Hepatocyte (in vitro differentiated cells): ENCODE data around the gene MITF.

ENCODE experiments used
- EZH2 ChIP-seq: fragments of 200-600 bp; sonication (generic); IDR thresholded peaks from 2 replicates; pipeline ENCODE4 v1.6.1; 2016; ENCODE audit warnings: antibody characterized with exemption, mild to moderate bottlenecking, borderline replicate concordance
- EZH2phosphoT487 ChIP-seq: fragments of 200-600 bp; sonication (generic); IDR thresholded peaks from one replicate; pipeline ENCODE4 v1.6.1; 2018; ENCODE audit warnings: antibody characterized with exemption, mild to moderate bottlenecking, low read depth, moderate library complexity; ENCODE audit not compliant: unreplicated experiment, severe bottlenecking
- TF ChIP-seq, protein P1 (sequence below): fragments of 200-600 bp; sonication (generic); IDR thresholded peaks from 2 replicates; pipeline ENCODE4 v1.5.1; 2016; ENCODE audit warnings: antibody characterized with exemption, mild to moderate bottlenecking; ENCODE audit not compliant: poor library complexity

DNA sequence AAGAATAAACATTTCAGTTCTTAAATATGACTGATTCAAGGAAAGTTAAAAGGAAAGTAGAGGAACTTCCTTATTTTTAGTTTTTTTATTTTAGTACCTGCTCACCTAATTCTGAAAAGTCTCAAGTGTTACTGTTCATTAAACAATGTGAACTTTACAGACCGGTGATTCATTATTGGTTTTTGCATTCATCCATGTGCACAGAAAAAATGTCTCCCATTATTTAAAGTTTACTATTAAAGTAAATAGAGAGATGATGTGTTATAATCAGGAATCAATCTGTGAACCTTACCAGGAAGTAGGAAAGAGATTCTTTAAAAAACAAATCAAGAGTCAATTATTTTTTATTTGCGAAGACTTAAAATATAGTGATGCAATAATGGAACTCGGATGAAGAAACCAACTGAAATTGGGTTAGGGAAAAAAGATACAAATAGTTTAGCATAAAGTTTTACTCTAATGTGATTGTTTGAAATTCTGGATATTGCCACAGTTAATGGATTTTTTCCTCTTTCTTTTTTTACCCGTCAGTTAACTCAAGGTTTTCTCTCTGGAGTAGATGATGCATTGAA lies 140.9 kb downstream of the MITF start:
- TF ChIP-seq, protein P1, sequence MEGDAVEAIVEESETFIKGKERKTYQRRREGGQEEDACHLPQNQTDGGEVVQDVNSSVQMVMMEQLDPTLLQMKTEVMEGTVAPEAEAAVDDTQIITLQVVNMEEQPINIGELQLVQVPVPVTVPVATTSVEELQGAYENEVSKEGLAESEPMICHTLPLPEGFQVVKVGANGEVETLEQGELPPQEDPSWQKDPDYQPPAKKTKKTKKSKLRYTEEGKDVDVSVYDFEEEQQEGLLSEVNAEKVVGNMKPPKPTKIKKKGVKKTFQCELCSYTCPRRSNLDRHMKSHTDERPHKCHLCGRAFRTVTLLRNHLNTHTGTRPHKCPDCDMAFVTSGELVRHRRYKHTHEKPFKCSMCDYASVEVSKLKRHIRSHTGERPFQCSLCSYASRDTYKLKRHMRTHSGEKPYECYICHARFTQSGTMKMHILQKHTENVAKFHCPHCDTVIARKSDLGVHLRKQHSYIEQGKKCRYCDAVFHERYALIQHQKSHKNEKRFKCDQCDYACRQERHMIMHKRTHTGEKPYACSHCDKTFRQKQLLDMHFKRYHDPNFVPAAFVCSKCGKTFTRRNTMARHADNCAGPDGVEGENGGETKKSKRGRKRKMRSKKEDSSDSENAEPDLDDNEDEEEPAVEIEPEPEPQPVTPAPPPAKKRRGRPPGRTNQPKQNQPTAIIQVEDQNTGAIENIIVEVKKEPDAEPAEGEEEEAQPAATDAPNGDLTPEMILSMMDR = no peak
- TF ChIP-seq EZH2phosphoT487 (no peak), EZH2 (no peak)
